HEK293T (cell line): Measurements from ENCODE around the gene DIO3.

Source experiments
- ARNT ChIP-seq: fragments of 450-650 bp; IDR thresholded peaks from 2 replicates; pipeline ENCODE4 v1.6.1; 2017; ENCODE audit warnings: mild to moderate bottlenecking
- BHLHE40 ChIP-seq: fragments of 450-650 bp; IDR thresholded peaks from 2 replicates; pipeline ENCODE4 v1.6.1; 2016; ENCODE audit warnings: mild to moderate bottlenecking, moderate library complexity, borderline replicate concordance
- CTBP1 ChIP-seq: fragments of 450-650 bp; IDR thresholded peaks from 2 replicates; pipeline ENCODE4 v1.6.1; 2016; ENCODE audit warnings: borderline replicate concordance
- FOXA1 ChIP-seq: fragments of 450-650 bp; IDR thresholded peaks from 2 replicates; pipeline ENCODE4 v1.6.1; 2016; ENCODE audit warnings: mild to moderate bottlenecking
- FOXK2 ChIP-seq: fragments of 450-650 bp; IDR thresholded peaks from 2 replicates; pipeline ENCODE4 v1.6.1; 2016; ENCODE audit warnings: mild to moderate bottlenecking
- FOXM1 ChIP-seq: fragments of 450-650 bp; IDR thresholded peaks from 2 replicates; pipeline ENCODE4 v1.6.1; 2017; ENCODE audit warnings: mild to moderate bottlenecking, borderline replicate concordance
- L3MBTL2 ChIP-seq: fragments of 450-650 bp; conservative IDR thresholded peaks from 2 replicates; pipeline ENCODE4 v1.6.1; 2016; ENCODE audit warnings: mild to moderate bottlenecking
- LEF1 ChIP-seq: fragments of 450-650 bp; IDR thresholded peaks from 2 replicates; pipeline ENCODE4 v1.6.1; 2017; ENCODE audit warnings: mild to moderate bottlenecking, borderline replicate concordance
- NFRKB ChIP-seq: fragments of 450-650 bp; IDR thresholded peaks from 2 replicates; pipeline ENCODE4 v1.6.1; 2016; ENCODE audit warnings: mild to moderate bottlenecking, moderate library complexity
- TARDBP ChIP-seq: fragments of 450-650 bp; IDR thresholded peaks from 2 replicates; pipeline ENCODE4 v1.6.1; 2016
- TF ChIP-seq, protein P1 (sequence below): fragments of 450-650 bp; IDR thresholded peaks from 2 replicates; pipeline ENCODE4 v1.6.1; 2016

DNA sequence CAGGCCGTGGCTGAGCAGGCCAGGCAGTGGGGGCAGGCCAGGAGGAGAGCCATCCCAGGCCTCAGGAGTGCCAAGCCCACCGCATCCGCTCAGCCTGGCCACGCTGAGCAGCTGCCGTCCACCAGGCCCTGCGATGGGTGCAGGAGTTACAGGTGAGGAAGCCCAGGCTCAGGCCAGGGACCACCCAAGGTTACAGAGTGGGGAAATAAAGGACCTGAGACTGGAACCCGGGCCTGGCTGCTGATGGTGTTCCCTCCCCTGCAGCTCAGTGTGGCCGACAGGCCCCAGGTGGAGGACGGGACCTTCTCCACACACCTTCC lies 49.0 kb upstream of the DIO3 start:
- TF ChIP-seq TARDBP (no peak), CTBP1 (no peak), BHLHE40 (no peak), FOXA1 (no peak), ARNT (no peak), FOXK2 (no peak), FOXM1 (no peak), LEF1 (no peak), L3MBTL2 (no peak), NFRKB (no peak)
- TF ChIP-seq, protein P1, sequence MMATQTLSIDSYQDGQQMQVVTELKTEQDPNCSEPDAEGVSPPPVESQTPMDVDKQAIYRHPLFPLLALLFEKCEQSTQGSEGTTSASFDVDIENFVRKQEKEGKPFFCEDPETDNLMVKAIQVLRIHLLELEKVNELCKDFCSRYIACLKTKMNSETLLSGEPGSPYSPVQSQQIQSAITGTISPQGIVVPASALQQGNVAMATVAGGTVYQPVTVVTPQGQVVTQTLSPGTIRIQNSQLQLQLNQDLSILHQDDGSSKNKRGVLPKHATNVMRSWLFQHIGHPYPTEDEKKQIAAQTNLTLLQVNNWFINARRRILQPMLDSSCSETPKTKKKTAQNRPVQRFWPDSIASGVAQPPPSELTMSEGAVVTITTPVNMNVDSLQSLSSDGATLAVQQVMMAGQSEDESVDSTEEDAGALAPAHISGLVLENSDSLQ, result no peak
